ENCODE measurements around the gene ABL1. TPM values are rescaled to one million over a fixed set of nuclear protein-coding genes. Genes with fewer than 3 reads are reported as not detected.

Gene ABL1
- total RNA-seq, 1 experiment from 2014 or later = 83.6 TPM

DNA sequence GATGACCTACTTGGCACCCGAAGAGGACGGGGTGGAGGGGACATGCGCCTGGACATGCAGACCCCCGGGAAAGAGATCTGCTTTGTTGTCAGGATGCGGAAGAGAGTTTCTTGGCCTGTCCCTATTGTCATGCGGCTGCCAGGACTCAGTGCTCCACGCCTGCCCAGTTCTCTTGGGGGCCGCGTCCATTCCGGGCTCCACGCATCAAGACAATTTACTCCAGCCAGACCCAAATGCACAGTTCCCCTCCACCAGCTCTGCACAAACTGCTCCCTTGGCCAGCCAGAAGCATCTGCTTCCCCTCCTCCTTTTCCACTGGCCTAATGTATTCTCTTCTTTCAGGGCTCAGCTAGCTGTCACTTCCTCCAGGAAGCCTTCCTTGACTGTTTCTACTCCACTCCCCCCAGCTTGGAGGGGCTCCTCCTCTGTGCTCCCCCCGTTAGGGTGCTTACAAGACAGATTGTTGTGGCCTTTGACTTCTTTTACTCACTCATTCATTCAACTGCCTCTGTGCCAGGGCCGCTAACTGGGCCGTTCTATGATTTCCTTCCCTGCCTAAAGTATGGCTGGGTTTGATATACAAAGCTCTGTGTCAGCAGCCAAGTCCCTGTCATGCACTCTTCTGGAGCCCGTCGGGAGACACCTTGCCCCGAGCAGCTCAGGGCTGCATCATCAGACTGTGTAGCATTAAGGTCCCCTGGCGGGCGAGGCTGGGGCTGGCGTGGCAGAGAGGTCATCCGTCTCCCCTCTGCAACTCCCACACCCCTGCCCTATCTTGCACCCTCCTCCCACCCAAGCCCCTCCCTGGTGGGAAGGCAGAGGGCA lies 97.4 kb downstream of the ABL1 start:
- Histone ChIP-seq H3K9me3 (ENCODE audit: control insufficient read depth, low read depth, low read length) (no peaks in the 10 kb centered on the region), H3K79me1 (ENCODE audit: insufficient read depth, low read depth, low read length, poor library complexity, severe bottlenecking) (no peaks in the 10 kb centered on the region), H4K8ac (replicated peaks; ENCODE audit: insufficient read length, low read depth, low read length) (no peak overlapping the region), H3K27ac (ENCODE audit: insufficient read length, low read depth, low read length) (no peak overlapping the region), H4K91ac (ENCODE audit: insufficient read length, low read depth, low read length) (no peak overlapping the region), H2BK12ac (ENCODE audit: insufficient read length, low read depth, low read length) (no peak overlapping the region), H3K9ac (ENCODE audit: extremely low read depth, insufficient read length, low read length) (no peak overlapping the region), H4K20me1 (ENCODE audit: control insufficient read depth, insufficient read depth, insufficient read length) (no peaks in the 10 kb centered on the region), H3K18ac (ENCODE audit: insufficient read length, low read depth, low read length) (no peak overlapping the region), H3K4me2 (ENCODE audit: insufficient read depth, insufficient read length, low read length) (no peak overlapping the region), H2BK20ac (ENCODE audit: low read depth, low read length, poor library complexity, severe bottlenecking) (no peak overlapping the region), H3K56ac (ENCODE audit: insufficient read length, low read depth, low read length) (no peak overlapping the region), H3K4ac (ENCODE audit: low read depth, low read length) (no peak overlapping the region), H3K79me2 (ENCODE audit: insufficient read depth, low read length) (no peaks in the 10 kb centered on the region), H3K14ac (ENCODE audit: insufficient read depth, low read length) (no peak overlapping the region; the same call in 1 of the 2 replicates), H3T11ph (ENCODE audit: low read length) (no peak overlapping the region), H2BK120ac (ENCODE audit: low read depth, low read length, poor library complexity, severe bottlenecking) (no peak overlapping the region), H3K27me3 (ENCODE audit: insufficient read depth, low read length) (no peaks in the 10 kb centered on the region), H2BK15ac (ENCODE audit: low read depth, low read length) (no peak overlapping the region), H4K5ac (ENCODE audit: insufficient read length, low read depth, low read length) (no peak overlapping the region), H3K4me1 (ENCODE audit: insufficient read depth, low read length) (peaks cover 2% of the 10 kb centered on the region; the same call in 1 of the 2 replicates), H3K23me2 (ENCODE audit: insufficient read length, low read depth, low read length, poor library complexity, severe bottlenecking) (no peaks in the 10 kb centered on the region), H2AFZ (ENCODE audit: low read length) (no peak overlapping the region), H2BK5ac (ENCODE audit: insufficient read length, low read length) (no peak overlapping the region), H2AK5ac (ENCODE audit: insufficient read length, low read length) (no peak overlapping the region), H3K23ac (ENCODE audit: insufficient read length, low read depth, low read length) (no peak overlapping the region)
- peak overlapping the region in 1 of 2 experiments; percentile 56; a peak in 1 of 5 replicates for H3K4me3 Mint-ChIP-seq
- DNase-seq = peak; percentile 60
- H3K9me3 Mint-ChIP-seq = no peaks in the 10 kb centered on the region; a peak in 1 of 5 replicates
- H3K4me1 Mint-ChIP-seq = peaks cover 44 to 50% of the 10 kb centered on the region in 2 experiments
- TF ChIP-seq, protein P1, sequence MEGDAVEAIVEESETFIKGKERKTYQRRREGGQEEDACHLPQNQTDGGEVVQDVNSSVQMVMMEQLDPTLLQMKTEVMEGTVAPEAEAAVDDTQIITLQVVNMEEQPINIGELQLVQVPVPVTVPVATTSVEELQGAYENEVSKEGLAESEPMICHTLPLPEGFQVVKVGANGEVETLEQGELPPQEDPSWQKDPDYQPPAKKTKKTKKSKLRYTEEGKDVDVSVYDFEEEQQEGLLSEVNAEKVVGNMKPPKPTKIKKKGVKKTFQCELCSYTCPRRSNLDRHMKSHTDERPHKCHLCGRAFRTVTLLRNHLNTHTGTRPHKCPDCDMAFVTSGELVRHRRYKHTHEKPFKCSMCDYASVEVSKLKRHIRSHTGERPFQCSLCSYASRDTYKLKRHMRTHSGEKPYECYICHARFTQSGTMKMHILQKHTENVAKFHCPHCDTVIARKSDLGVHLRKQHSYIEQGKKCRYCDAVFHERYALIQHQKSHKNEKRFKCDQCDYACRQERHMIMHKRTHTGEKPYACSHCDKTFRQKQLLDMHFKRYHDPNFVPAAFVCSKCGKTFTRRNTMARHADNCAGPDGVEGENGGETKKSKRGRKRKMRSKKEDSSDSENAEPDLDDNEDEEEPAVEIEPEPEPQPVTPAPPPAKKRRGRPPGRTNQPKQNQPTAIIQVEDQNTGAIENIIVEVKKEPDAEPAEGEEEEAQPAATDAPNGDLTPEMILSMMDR (conservative IDR thresholded peaks at IDR 0.05) = peak; percentile 31; the same call in 1 of the 3 replicates
- 0 out of 7 replicates have a peak, but pooled peaks cover 0 to 1% (median 0%) of the 10 kb centered on the region in 3 experiments for H3K36me3 Mint-ChIP-seq (ENCODE audit: insufficient read depth in 1 of 3, low read depth in 3 of 3)
- WGBS (ENCODE audit: extremely low coverage, insufficient read length, low lambda C conversion rate) = no CpG with 5 or more reads among the region's 21 CpGs
- H3K27me3 Mint-ChIP-seq (ENCODE audit: low read depth) = peaks cover 18% of the 10 kb centered on the region
- peak overlapping the region in 2 of 3 experiments; percentile 5 to 55; a peak in 3 of 7 replicates for H3K27ac Mint-ChIP-seq
